GM21717 (cell line): ENCODE measurements around the gene VMO1.

Experiments used
- ATAC-seq: cut with Tn5 transposase; IDR thresholded peaks from one replicate; pipeline ENCODE4 v1.9.1; 2021; ENCODE audit warnings: mild to moderate bottlenecking, moderate library complexity; ENCODE audit not compliant: unreplicated experiment

The VMO1 gene

GRCh38 chr17:4800462-4801196 is 14.5 kb upstream of the VMO1 start:
- no peak for ATAC-seq

GRCh38 chr17:4796552-4796920 is 10.4 kb upstream of the VMO1 start:
- ATAC-seq: no peak

- no peak for ATAC-seq
These were observed 9.0 kb upstream of the VMO1 start for GRCh38 chr17:4795168-4795567.

GRCh38 chr17:4790705-4791088 is 4.5 kb upstream of the VMO1 start:
- ATAC-seq: no peak

- peak; percentile 68 for ATAC-seq
These were observed 4.0 kb upstream of the VMO1 start for GRCh38 chr17:4789951-4790704.

- peak; percentile 27 for ATAC-seq
These were observed 3.5 kb upstream of the VMO1 start for GRCh38 chr17:4789701-4789950.

GRCh38 chr17:4788807-4789700 is 2.9 kb upstream of the VMO1 start, which contains the start of gene GLTPD2:
Gene GLTPD2, plus strand, starts transcription at chr17:4788964. Its CDS starts 48 bp downstream, at chr17:4789012.
- ATAC-seq: peak; percentile 14

GRCh38 chr17:4788159-4788806 is 2.1 kb upstream of the VMO1 start:
- no peak for ATAC-seq

- ATAC-seq: no peak
These were observed 352 bp upstream of the VMO1 start for GRCh38 chr17:4786516-4786915.

- no peak for ATAC-seq
These were observed 656 bp downstream of the VMO1 start for GRCh38 chr17:4785311-4786105.

GRCh38 chr17:4782652-4783051 is 3.5 kb downstream of the VMO1 start:
- ATAC-seq: no peak

- no peak for ATAC-seq
These were observed 5.7 kb downstream of the VMO1 start for GRCh38 chr17:4780325-4780955.

- no peak for ATAC-seq
These were observed 8.0 kb downstream of the VMO1 start for GRCh38 chr17:4777969-4778760.

- ATAC-seq: no peak
These were observed 13.9 kb downstream of the VMO1 start for GRCh38 chr17:4772235-4772613.

GRCh38 chr17:4771519-4772234 is 14.5 kb downstream of the VMO1 start, which contains the start of gene TM4SF5:
Gene TM4SF5, plus strand, starts transcription at chr17:4771886. Its CDS starts 37 bp downstream, at chr17:4771923.
- ATAC-seq: no peak

GRCh38 chr17:4769628-4770027 is 16.5 kb downstream of the VMO1 start:
- no peak for ATAC-seq

GRCh38 chr17:4768298-4768697 is 17.9 kb downstream of the VMO1 start:
- ATAC-seq: no peak

- ATAC-seq: no peak
These were observed 19.4 kb downstream of the VMO1 start for GRCh38 chr17:4766723-4767122.
